ENCODE measurements around the gene MDGA2. TPM values are rescaled to one million over a fixed set of nuclear protein-coding genes. Genes with fewer than 3 reads are reported as not detected.
A peak's percentile ranks its signal among the peaks of the same experiment; 100 is the strongest.

The MDGA2 gene
- total and polyA plus RNA-seq, 2 of the 13 experiments (the other 11 are each of a cell fraction or from before 2014, with no cell fraction given) = not detected

DNA sequence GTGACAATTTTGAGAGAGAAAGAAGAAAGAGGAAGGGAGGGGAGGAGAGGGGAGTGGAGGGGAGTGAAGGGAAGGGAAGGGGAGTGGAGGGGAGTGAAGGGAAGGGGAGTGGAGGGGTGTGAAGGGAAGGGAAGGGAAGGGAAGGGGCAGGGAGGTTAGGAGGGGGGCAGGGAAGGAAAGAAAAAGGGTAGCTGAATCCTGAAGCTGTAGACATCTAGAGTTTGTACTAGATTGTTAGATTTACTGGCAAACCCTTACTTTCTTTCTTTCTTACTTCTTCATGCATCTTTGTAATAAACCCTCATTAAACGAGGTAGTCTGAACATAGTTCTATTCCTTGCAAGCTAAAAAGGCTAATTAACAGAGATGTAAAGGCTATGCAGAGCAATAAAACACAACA is 378.0 kb downstream of the MDGA2 start:
- Histone ChIP-seq H3K9me3 (ENCODE audit: low read length) (no peaks in the 10 kb centered on the region), H4K20me1 (ENCODE audit: insufficient read depth, low read length) (no peaks in the 10 kb centered on the region), H3K27me3 (ENCODE audit: control insufficient read depth in 1 of 2, insufficient read depth in 2 of 2, low read length in 2 of 2) (no peaks in the 10 kb centered on the region), H3K4me1 (ENCODE audit: insufficient read depth, low read length) (no peaks in the 10 kb centered on the region), H3K4me2 (ENCODE audit: low read depth, low read length) (no peak overlapping the region), H3K36me3 (replicated peaks in 1 of 2; ENCODE audit: control insufficient read depth in 1 of 2, insufficient read depth in 2 of 2, low read length in 2 of 2) (no peaks in the 10 kb centered on the region), H3K79me2 (ENCODE audit: insufficient read depth, low read length) (no peaks in the 10 kb centered on the region), H2AFZ (ENCODE audit: low read length) (no peak overlapping the region), H3K27ac (ENCODE audit: extremely low read length, insufficient read depth, low read length) (no peak overlapping the region), H3K4me3 (replicated peaks in 1 of 3; ENCODE audit: insufficient read depth in 1 of 3, low read depth in 2 of 3, low read length in 3 of 3) (no peak overlapping the region), H3K9ac (ENCODE audit: insufficient read depth, low read depth, low read length) (no peak overlapping the region)
- DNase-seq (ENCODE audit: low spot score) (no peak), ATAC-seq (no peak), FAIRE-seq (no peak)
- 0% methylated on average over 1 of the region's 1 CpG for WGBS (ENCODE audit: low lambda C conversion rate)
- intact Hi-C loops (cut with micrococcal nuclease; ENCODE audit: unreplicated experiment) (no loop called here), in situ Hi-C loops (cut with HindIII; ENCODE audit: extremely low pct_ligation_motif_present, low pct_unique_long_range_greater_than_20kb) (no loop called here)
- ChIA-PET CTCF (ENCODE audit: low intra/inter-chr PET ratio, low total read pairs) (no interaction called here), POLR2A (no interaction called here)
- no peak for TF ChIP-seq MXD1 (CRISPR knock-in tag; IDR thresholded peaks at IDR 0.05)
- peak; percentile 98 for TF ChIP-seq HNRNPK (IDR thresholded peaks at IDR 0.05; ENCODE audit: low read depth, low read length, poor library complexity, severe bottlenecking)
- BruUV-seq (replicated peaks) = no TSS peak

- in situ Hi-C loops (cut with HindIII; ENCODE audit: extremely low pct_ligation_motif_present, low pct_unique_long_range_greater_than_20kb) = no loop called here
- FAIRE-seq = no peak
- 0% methylated on average over 1 of the region's 1 CpG for WGBS (ENCODE audit: low lambda C conversion rate)
These were observed 391.1 kb downstream of the MDGA2 start for GRCh38 chr14:47284283-47284682.

More at GRCh38 chr14:47284283-47284682, 391.1 kb downstream of the MDGA2 start:
- TF ChIP-seq HDAC6 (IDR thresholded peaks at IDR 0.05; ENCODE audit: low read depth, low read length) (no peak), NR2F2 (IDR thresholded peaks at IDR 0.05; ENCODE audit: borderline replicate concordance, low read depth) (no peak), MXD1 (CRISPR knock-in tag; IDR thresholded peaks at IDR 0.05) (no peak), GATAD2A (CRISPR knock-in tag; IDR thresholded peaks at IDR 0.05) (no peak), AKAP8 (CRISPR knock-in tag; IDR thresholded peaks at IDR 0.05) (no peak)
- TF ChIP-seq, protein P1, sequence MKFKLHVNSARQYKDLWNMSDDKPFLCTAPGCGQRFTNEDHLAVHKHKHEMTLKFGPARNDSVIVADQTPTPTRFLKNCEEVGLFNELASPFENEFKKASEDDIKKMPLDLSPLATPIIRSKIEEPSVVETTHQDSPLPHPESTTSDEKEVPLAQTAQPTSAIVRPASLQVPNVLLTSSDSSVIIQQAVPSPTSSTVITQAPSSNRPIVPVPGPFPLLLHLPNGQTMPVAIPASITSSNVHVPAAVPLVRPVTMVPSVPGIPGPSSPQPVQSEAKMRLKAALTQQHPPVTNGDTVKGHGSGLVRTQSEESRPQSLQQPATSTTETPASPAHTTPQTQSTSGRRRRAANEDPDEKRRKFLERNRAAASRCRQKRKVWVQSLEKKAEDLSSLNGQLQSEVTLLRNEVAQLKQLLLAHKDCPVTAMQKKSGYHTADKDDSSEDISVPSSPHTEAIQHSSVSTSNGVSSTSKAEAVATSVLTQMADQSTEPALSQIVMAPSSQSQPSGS (CRISPR knock-in tag; IDR thresholded peaks at IDR 0.05) = no peak
- TF ChIP-seq, protein P2, sequence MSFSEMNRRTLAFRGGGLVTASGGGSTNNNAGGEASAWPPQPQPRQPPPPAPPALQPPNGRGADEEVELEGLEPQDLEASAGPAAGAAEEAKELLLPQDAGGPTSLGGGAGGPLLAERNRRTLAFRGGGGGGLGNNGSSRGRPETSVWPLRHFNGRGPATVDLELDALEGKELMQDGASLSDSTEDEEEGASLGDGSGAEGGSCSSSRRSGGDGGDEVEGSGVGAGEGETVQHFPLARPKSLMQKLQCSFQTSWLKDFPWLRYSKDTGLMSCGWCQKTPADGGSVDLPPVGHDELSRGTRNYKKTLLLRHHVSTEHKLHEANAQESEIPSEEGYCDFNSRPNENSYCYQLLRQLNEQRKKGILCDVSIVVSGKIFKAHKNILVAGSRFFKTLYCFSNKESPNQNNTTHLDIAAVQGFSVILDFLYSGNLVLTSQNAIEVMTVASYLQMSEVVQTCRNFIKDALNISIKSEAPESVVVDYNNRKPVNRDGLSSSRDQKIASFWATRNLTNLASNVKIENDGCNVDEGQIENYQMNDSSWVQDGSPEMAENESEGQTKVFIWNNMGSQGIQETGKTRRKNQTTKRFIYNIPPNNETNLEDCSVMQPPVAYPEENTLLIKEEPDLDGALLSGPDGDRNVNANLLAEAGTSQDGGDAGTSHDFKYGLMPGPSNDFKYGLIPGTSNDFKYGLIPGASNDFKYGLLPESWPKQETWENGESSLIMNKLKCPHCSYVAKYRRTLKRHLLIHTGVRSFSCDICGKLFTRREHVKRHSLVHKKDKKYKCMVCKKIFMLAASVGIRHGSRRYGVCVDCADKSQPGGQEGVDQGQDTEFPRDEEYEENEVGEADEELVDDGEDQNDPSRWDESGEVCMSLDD (CRISPR knock-in tag; IDR thresholded peaks at IDR 0.05; ENCODE audit: borderline replicate concordance) = no peak
- ATAC-seq (no peak), DNase-seq (ENCODE audit: low spot score) (no peak)
- intact Hi-C loops (cut with micrococcal nuclease; ENCODE audit: unreplicated experiment) = no loop called here
- Histone ChIP-seq H3K79me2 (ENCODE audit: insufficient read depth, low read length) (no peaks in the 10 kb centered on the region), H3K27ac (ENCODE audit: extremely low read length, insufficient read depth, low read length) (no peak overlapping the region), H3K9ac (ENCODE audit: insufficient read depth, low read depth, low read length) (no peak overlapping the region), H3K4me2 (ENCODE audit: low read depth, low read length) (no peak overlapping the region), H3K4me3 (replicated peaks in 1 of 3; ENCODE audit: insufficient read depth in 1 of 3, low read depth in 2 of 3, low read length in 3 of 3) (no peak overlapping the region), H3K4me1 (ENCODE audit: insufficient read depth, low read length) (no peaks in the 10 kb centered on the region), H4K20me1 (ENCODE audit: insufficient read depth, low read length) (no peaks in the 10 kb centered on the region), H2AFZ (ENCODE audit: low read length) (no peak overlapping the region), H3K27me3 (ENCODE audit: control insufficient read depth in 1 of 2, insufficient read depth in 2 of 2, low read length in 2 of 2) (no peaks in the 10 kb centered on the region), H3K9me3 (ENCODE audit: low read length) (no peaks in the 10 kb centered on the region), H3K36me3 (replicated peaks in 1 of 2; ENCODE audit: control insufficient read depth in 1 of 2, insufficient read depth in 2 of 2, low read length in 2 of 2) (no peaks in the 10 kb centered on the region)
- no TSS peak for BruUV-seq (replicated peaks)
- ChIA-PET CTCF (ENCODE audit: low intra/inter-chr PET ratio, low total read pairs) (no interaction called here), POLR2A (no interaction called here)

Measured in HepG2 (cell line).